Activated CD4-positive, CD25-positive, alpha-beta regulatory T cell treated with anti-CD3 and anti-CD28 coated beads, Interleukin-2, amount 50 U/mL, for 24 hours (primary cell): ENCODE measurements around the gene NRXN3.

ENCODE experiments used
- ATAC-seq, 2 donors: fragments of 150-1000 bp; cut with Tn5 transposase; one replicate each; pipeline ENCODE4 v1.10.0; 2021; ENCODE audit warnings: mild to moderate bottlenecking in 1 of 2, moderate library complexity in 1 of 2

NRXN3 gene

GRCh38 chr14:79513446-79513845 lies 1343.3 kb downstream of the NRXN3 start:
- no peak for ATAC-seq

- ATAC-seq, result no peak
These were observed 1344.5 kb downstream of the NRXN3 start for GRCh38 chr14:79514700-79515099.

GRCh38 chr14:79515158-79515557 lies 1345.0 kb downstream of the NRXN3 start:
- no peak for ATAC-seq

GRCh38 chr14:79516009-79516408 lies 1345.8 kb downstream of the NRXN3 start:
- ATAC-seq, result no peak

GRCh38 chr14:79525416-79525815 lies 1355.2 kb downstream of the NRXN3 start:
- no peak for ATAC-seq

GRCh38 chr14:79528828-79529416 lies 1358.7 kb downstream of the NRXN3 start:
- no peak for ATAC-seq

- no peak for ATAC-seq
These were observed 1360.4 kb downstream of the NRXN3 start for GRCh38 chr14:79530555-79530954.

GRCh38 chr14:79534703-79535353 lies 1364.7 kb downstream of the NRXN3 start:
- ATAC-seq, result no peak

- no peak for ATAC-seq
These were observed 1370.2 kb downstream of the NRXN3 start for GRCh38 chr14:79540394-79540793.

GRCh38 chr14:79542121-79542520 lies 1371.9 kb downstream of the NRXN3 start:
- no peak for ATAC-seq

- ATAC-seq, result no peak
These were observed 1373.2 kb downstream of the NRXN3 start for GRCh38 chr14:79543348-79543747.

- ATAC-seq, result no peak
These were observed 1374.0 kb downstream of the NRXN3 start for GRCh38 chr14:79543967-79544697.

GRCh38 chr14:79544698-79545070 lies 1374.5 kb downstream of the NRXN3 start:
- no peak for ATAC-seq

GRCh38 chr14:79548836-79549235 lies 1378.7 kb downstream of the NRXN3 start:
- no peak for ATAC-seq

- ATAC-seq, result no peak
These were observed 1379.3 kb downstream of the NRXN3 start for GRCh38 chr14:79549515-79549914.

- no peak for ATAC-seq
These were observed 1381.3 kb downstream of the NRXN3 start for GRCh38 chr14:79551523-79551922.

GRCh38 chr14:79552778-79553177 lies 1382.6 kb downstream of the NRXN3 start:
- no peak for ATAC-seq

GRCh38 chr14:79554816-79555215 lies 1384.6 kb downstream of the NRXN3 start:
- no peak for ATAC-seq

- ATAC-seq, result no peak
These were observed 1385.3 kb downstream of the NRXN3 start for GRCh38 chr14:79555429-79555828.

GRCh38 chr14:79557309-79557708 lies 1387.1 kb downstream of the NRXN3 start:
- ATAC-seq, result no peak

GRCh38 chr14:79562185-79562584 lies 1392.0 kb downstream of the NRXN3 start:
- no peak for ATAC-seq

GRCh38 chr14:79564371-79564770 lies 1394.2 kb downstream of the NRXN3 start:
- no peak for ATAC-seq

GRCh38 chr14:79567306-79567705 lies 1397.1 kb downstream of the NRXN3 start:
- no peak for ATAC-seq

- no peak for ATAC-seq
These were observed 1398.4 kb downstream of the NRXN3 start for GRCh38 chr14:79568594-79568993.
